Amniotic epithelial cell (primary cell): ENCODE results near the gene USP48.
"Not testable (repeated sequence)": the region's sequence is repeated elsewhere in the genome, so short reads cannot be mapped to it uniquely, and the experiment has no call there.

ENCODE experiments used
- DNase-seq: peaks from one replicate; pipeline ENCODE4 v3.0.0-alpha.2; 2010; ENCODE audit warnings: low read depth

USP48 gene

GRCh38 chr1:21773585-21773984 is 9.4 kb downstream of the USP48 start:
- no peak for DNase-seq

GRCh38 chr1:21771672-21772071 is 11.3 kb downstream of the USP48 start:
- DNase-seq = peak; percentile 5

- not testable (repeated sequence) for DNase-seq
Measured at GRCh38 chr1:21770602-21771001, 12.3 kb downstream of the USP48 start.

GRCh38 chr1:21770201-21770600 is 12.7 kb downstream of the USP48 start:
- DNase-seq = no peak

- peak; percentile 14 for DNase-seq
Measured at GRCh38 chr1:21767106-21767505, 15.8 kb downstream of the USP48 start.

GRCh38 chr1:21766210-21766609 is 16.7 kb downstream of the USP48 start:
- no peak for DNase-seq

- peak; percentile 79 for DNase-seq
Measured at GRCh38 chr1:21764615-21765423, 18.1 kb downstream of the USP48 start.

GRCh38 chr1:21763694-21764419 is 19.1 kb downstream of the USP48 start:
- DNase-seq = no peak

GRCh38 chr1:21763236-21763635 is 19.7 kb downstream of the USP48 start:
- DNase-seq = no peak

- DNase-seq = no peak
Measured at GRCh38 chr1:21762022-21762404, 20.9 kb downstream of the USP48 start.

GRCh38 chr1:21761052-21761451 is 21.9 kb downstream of the USP48 start:
- DNase-seq = peak; percentile 15

GRCh38 chr1:21759818-21760217 is 23.1 kb downstream of the USP48 start:
- no peak for DNase-seq

GRCh38 chr1:21759182-21759581 is 23.8 kb downstream of the USP48 start:
- DNase-seq = no peak

GRCh38 chr1:21758614-21759013 is 24.3 kb downstream of the USP48 start:
- DNase-seq = no peak

- peak; percentile 7 for DNase-seq
Measured at GRCh38 chr1:21756393-21757089, 26.4 kb downstream of the USP48 start.

GRCh38 chr1:21755067-21755466 is 27.9 kb downstream of the USP48 start:
- DNase-seq = no peak

GRCh38 chr1:21754583-21754982 is 28.4 kb downstream of the USP48 start:
- DNase-seq = no peak

- peak; percentile 17 for DNase-seq
Measured at GRCh38 chr1:21752186-21752585, 30.8 kb downstream of the USP48 start.

- no peak for DNase-seq
Measured at GRCh38 chr1:21751281-21751680, 31.7 kb downstream of the USP48 start.

GRCh38 chr1:21750841-21751240 is 32.1 kb downstream of the USP48 start:
- DNase-seq = no peak

GRCh38 chr1:21749859-21750468 is 33.0 kb downstream of the USP48 start:
- no peak for DNase-seq

GRCh38 chr1:21749109-21749508 is 33.8 kb downstream of the USP48 start:
- DNase-seq = no peak
